ENCODE data around the gene UFD1. TPM values are rescaled to one million over a fixed set of nuclear protein-coding genes. Genes with fewer than 3 reads are reported as not detected.

The UFD1 gene
- total and polyA plus RNA-seq, 2 of the 13 experiments (the other 11 are each of a cell fraction or from before 2014, with no cell fraction given) = 47.9 to 51.1 TPM

DNA sequence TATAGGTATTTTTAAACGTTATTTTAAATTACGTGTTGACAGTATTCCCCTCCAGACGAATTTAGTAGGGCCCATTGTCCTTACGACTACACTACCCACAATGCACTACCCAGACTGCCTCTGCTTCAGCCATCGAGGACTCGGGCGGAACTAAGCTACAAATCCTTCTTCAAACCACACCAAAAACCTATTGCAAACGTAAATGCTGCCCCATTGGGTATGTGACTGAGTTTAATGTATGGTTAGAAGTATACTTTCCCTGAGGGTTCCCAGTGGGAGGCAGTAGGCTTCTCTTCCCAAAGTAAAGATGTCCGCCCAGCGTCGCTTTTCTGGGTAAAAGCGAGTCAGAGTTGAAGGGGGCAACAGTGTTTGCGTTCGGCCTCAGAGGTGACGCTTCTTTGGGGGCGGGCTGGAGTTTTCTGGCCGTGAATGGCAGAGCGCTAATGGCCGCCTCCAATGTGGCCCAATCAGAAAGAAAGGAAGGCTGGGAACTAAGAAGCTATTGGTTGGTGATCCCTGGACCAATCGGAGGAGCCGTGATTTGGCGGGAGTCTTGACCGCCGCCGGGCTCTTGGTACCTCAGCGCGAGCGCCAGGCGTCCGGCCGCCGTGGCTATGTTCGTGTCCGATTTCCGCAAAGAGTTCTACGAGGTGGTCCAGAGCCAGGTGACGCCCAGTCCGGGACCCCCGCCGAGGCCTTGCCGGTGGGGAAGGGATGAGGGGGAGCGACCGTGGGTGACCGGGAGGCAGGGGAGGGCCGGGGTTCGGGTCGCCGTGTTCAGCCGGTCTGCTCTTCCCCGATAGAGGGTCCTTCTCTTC is 571 bp upstream of the UFD1 start, which contains the start of gene CDC45 (continued):
- TF ChIP-seq KMT2A (CRISPR knock-in tag; IDR thresholded peaks at IDR 0.05) (peak; percentile 20; the same call in 1 of the 2 replicates), RNF2 (conservative IDR thresholded peaks at IDR 0.05; ENCODE audit: low read depth) (no peak; the same call in 1 of the 2 replicates), HES4 (CRISPR knock-in tag; IDR thresholded peaks at IDR 0.05; ENCODE audit: borderline replicate concordance) (no peak), JDP2 (CRISPR knock-in tag; IDR thresholded peaks at IDR 0.05; ENCODE audit: borderline replicate concordance) (no peak), MEIS2 (CRISPR knock-in tag; IDR thresholded peaks at IDR 0.05) (no peak), MLLT10 (CRISPR knock-in tag; IDR thresholded peaks at IDR 0.05) (no peak), POLR2AphosphoS5 (IDR thresholded peaks at IDR 0.05; ENCODE audit: low read depth, low read length) (peak; percentile 37; the same call in 1 of the 2 replicates), ZNF773 (CRISPR knock-in tag; IDR thresholded peaks at IDR 0.05; ENCODE audit: borderline replicate concordance) (no peak), GLI4 (CRISPR knock-in tag; IDR thresholded peaks at IDR 0.05; ENCODE audit: borderline replicate concordance) (0 out of 2 replicates have a peak, but pooled peaks have one; percentile 43), ZNF572 (CRISPR knock-in tag; IDR thresholded peaks at IDR 0.05) (no peak), REXO4 (CRISPR knock-in tag; IDR thresholded peaks at IDR 0.05; ENCODE audit: borderline replicate concordance) (no peak), ZMYM4 (CRISPR knock-in tag; IDR thresholded peaks at IDR 0.05) (no peak), HCFC1 (IDR thresholded peaks at IDR 0.05; ENCODE audit: low read depth, low read length) (peak; percentile 81), HDAC2 (CRISPR knock-in tag; IDR thresholded peaks at IDR 0.05) (peak; percentile 19; the same call in 1 of the 2 replicates), FIP1L1 (IDR thresholded peaks at IDR 0.05; ENCODE audit: borderline replicate concordance, insufficient read depth, low read depth, low read length) (no peak), GATAD1 (CRISPR knock-in tag; IDR thresholded peaks at IDR 0.05) (peak; percentile 90), TCF7L2 (IDR thresholded peaks at IDR 0.05; ENCODE audit: low read depth, low read length) (no peak), ZSCAN25 (CRISPR knock-in tag; IDR thresholded peaks at IDR 0.05) (no peak), CC2D1A (CRISPR knock-in tag; IDR thresholded peaks at IDR 0.05) (no peak), TSC22D2 (CRISPR knock-in tag; IDR thresholded peaks at IDR 0.05; ENCODE audit: borderline replicate concordance) (no peak), JUN (CRISPR knock-in tag; IDR thresholded peaks at IDR 0.05) (no peak), E2F5 (CRISPR knock-in tag; conservative IDR thresholded peaks at IDR 0.05) (peak; percentile 78; the same call in 1 of the 2 replicates)
- TF ChIP-seq, protein P1, sequence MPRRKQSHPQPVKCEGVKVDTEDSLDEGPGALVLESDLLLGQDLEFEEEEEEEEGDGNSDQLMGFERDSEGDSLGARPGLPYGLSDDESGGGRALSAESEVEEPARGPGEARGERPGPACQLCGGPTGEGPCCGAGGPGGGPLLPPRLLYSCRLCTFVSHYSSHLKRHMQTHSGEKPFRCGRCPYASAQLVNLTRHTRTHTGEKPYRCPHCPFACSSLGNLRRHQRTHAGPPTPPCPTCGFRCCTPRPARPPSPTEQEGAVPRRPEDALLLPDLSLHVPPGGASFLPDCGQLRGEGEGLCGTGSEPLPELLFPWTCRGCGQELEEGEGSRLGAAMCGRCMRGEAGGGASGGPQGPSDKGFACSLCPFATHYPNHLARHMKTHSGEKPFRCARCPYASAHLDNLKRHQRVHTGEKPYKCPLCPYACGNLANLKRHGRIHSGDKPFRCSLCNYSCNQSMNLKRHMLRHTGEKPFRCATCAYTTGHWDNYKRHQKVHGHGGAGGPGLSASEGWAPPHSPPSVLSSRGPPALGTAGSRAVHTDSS (CRISPR knock-in tag; conservative IDR thresholded peaks at IDR 0.05) = no peak

Measured in HepG2 (cell line).